Measurements from ENCODE around the gene ABCA9.
"Not testable (repeated sequence)": the region's sequence is repeated elsewhere in the genome, so short reads cannot be mapped to it uniquely, and the experiment has no call there.

ABCA9 gene

GRCh38 chr17:68957944-68958343 lies 102.8 kb downstream of the ABCA9 start:
- no peak overlapping the region for H3K27ac ChIP-seq
- no peak for DNase-seq (ENCODE audit: low read depth, low spot score)

- no peak for DNase-seq (ENCODE audit: low read depth, low spot score)
- H3K27ac ChIP-seq: no peak within 1 kb of the TSS
Measured at GRCh38 chr17:68955181-68955841, 105.4 kb downstream of the ABCA9 start, which contains the start of gene ABCA8. ABCA8 (minus strand) TSS chr17:68955392; CDS start chr17:68942034, 13,358 bp downstream.

- no peak overlapping the region for H3K27ac ChIP-seq
Measured at GRCh38 chr17:68954146-68954896, 106.4 kb downstream of the ABCA9 start.

GRCh38 chr17:68953340-68953997 lies 107.3 kb downstream of the ABCA9 start:
- H3K27ac ChIP-seq: no peak overlapping the region
- DNase-seq (ENCODE audit: low read depth, low spot score): no peak

More at GRCh38 chr17:68954146-68954896, 106.4 kb downstream of the ABCA9 start:
- DNase-seq (ENCODE audit: low read depth, low spot score): no peak

GRCh38 chr17:68950725-68951124 lies 110.0 kb downstream of the ABCA9 start:
- no peak overlapping the region for H3K27ac ChIP-seq
- no peak for DNase-seq (ENCODE audit: low read depth, low spot score)

GRCh38 chr17:68947868-68948267 lies 112.9 kb downstream of the ABCA9 start:
- not testable (repeated sequence) for DNase-seq (ENCODE audit: low read depth, low spot score); H3K27ac ChIP-seq

- no peak overlapping the region for H3K27ac ChIP-seq
- DNase-seq (ENCODE audit: low read depth, low spot score): no peak
Measured at GRCh38 chr17:68944435-68945035, 116.2 kb downstream of the ABCA9 start.

GRCh38 chr17:68943812-68944182 lies 116.9 kb downstream of the ABCA9 start:
- H3K27ac ChIP-seq; DNase-seq (ENCODE audit: low read depth, low spot score): not testable (repeated sequence)

- no peak for DNase-seq (ENCODE audit: low read depth, low spot score)
- no peak overlapping the region for H3K27ac ChIP-seq
Measured at GRCh38 chr17:68943123-68943811, 117.5 kb downstream of the ABCA9 start.

- H3K27ac ChIP-seq: no peak overlapping the region
- DNase-seq (ENCODE audit: low read depth, low spot score): no peak
Measured at GRCh38 chr17:68942389-68942788, 118.3 kb downstream of the ABCA9 start.

- no peak for DNase-seq (ENCODE audit: low read depth, low spot score)
- no peak overlapping the region for H3K27ac ChIP-seq
Measured at GRCh38 chr17:68941761-68942160, 119.0 kb downstream of the ABCA9 start.

GRCh38 chr17:68939195-68939594 lies 121.5 kb downstream of the ABCA9 start:
- H3K27ac ChIP-seq: no peak overlapping the region
- DNase-seq (ENCODE audit: low read depth, low spot score): no peak

GRCh38 chr17:68937890-68938514 lies 122.7 kb downstream of the ABCA9 start:
- no peak for DNase-seq (ENCODE audit: low read depth, low spot score)

GRCh38 chr17:68927516-68927915 lies 133.2 kb downstream of the ABCA9 start:
- no peak overlapping the region for H3K27ac ChIP-seq
- DNase-seq (ENCODE audit: low read depth, low spot score): no peak

More at GRCh38 chr17:68937890-68938514, 122.7 kb downstream of the ABCA9 start:
- no peak overlapping the region for H3K27ac ChIP-seq

GRCh38 chr17:68924793-68925720 lies 135.7 kb downstream of the ABCA9 start:
- no peak overlapping the region for H3K27ac ChIP-seq
- no peak for DNase-seq (ENCODE audit: low read depth, low spot score)

All from epithelial cell of prostate (primary cell).